Measurements from ENCODE around the gene RXFP2. TPM values are rescaled to one million over a fixed set of nuclear protein-coding genes. Genes with fewer than 3 reads are reported as not detected.

RXFP2 gene
- total and polyA plus RNA-seq, 10 of the 15 experiments (the other 5 are each of a cell fraction or from before 2014, with no cell fraction given) = 0.01 to 0.05 TPM; not detected in 8

DNA sequence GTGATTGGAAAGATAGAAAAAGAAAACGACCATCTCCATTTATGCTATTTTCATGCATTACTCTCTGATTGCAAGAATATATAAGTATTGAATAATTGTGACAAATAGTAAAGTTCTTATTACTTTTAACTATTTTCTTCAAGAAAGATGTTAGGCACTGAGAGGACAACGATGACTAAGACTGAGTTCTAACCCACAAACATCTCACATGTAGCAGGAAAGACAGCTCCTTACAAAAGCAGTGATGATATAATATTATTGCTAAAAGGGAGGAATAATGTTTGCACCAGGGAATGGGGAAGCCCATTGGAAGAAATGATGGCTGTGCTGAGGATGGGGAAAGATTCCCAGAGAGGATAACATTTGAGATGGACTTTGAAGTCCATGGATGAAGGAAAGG is 22.6 kb downstream of the RXFP2 start:
- Histone ChIP-seq H3K27me3 (replicated peaks in 1 of 2; ENCODE audit: control insufficient read depth in 2 of 2, insufficient read depth in 2 of 2, low read length in 1 of 2) (no peaks in the 10 kb centered on the region), H3K9ac (ENCODE audit: control insufficient read depth, insufficient read depth, low read length) (no peak overlapping the region), H3K4me3 (no peak overlapping the region), H2AFZ (ENCODE audit: control insufficient read depth, low read depth, low read length) (no peak overlapping the region), H3K79me2 (ENCODE audit: control insufficient read depth, insufficient read depth, low read length) (no peaks in the 10 kb centered on the region), H3K36me3 (ENCODE audit: control insufficient read depth in 2 of 2, insufficient read depth in 2 of 2, low read length in 1 of 2) (no peaks in the 10 kb centered on the region), H4K20me1 (ENCODE audit: control insufficient read depth, insufficient read depth) (no peaks in the 10 kb centered on the region), H3K27ac (ENCODE audit: control insufficient read depth, insufficient read depth) (no peak overlapping the region), H3K4me2 (ENCODE audit: control insufficient read depth, insufficient read depth) (no peak overlapping the region), H3K9me3 (replicated peaks; ENCODE audit: control insufficient read depth, insufficient read depth, low read length) (no peaks in the 10 kb centered on the region), H3K4me1 (ENCODE audit: control insufficient read depth, insufficient read depth, low read length) (no peaks in the 10 kb centered on the region)
- RAD21 ChIA-PET (ENCODE audit: unreplicated experiment) = no interaction called here
- no peak for ATAC-seq
- no peak for FAIRE-seq
- TF ChIP-seq HDGF (IDR thresholded peaks at IDR 0.05) (no peak), CBFB (IDR thresholded peaks at IDR 0.05; ENCODE audit: low read depth) (no peak), BRCA1 (IDR thresholded peaks at IDR 0.05; ENCODE audit: low read depth, low read length) (no peak), SRF (IDR thresholded peaks at IDR 0.05; ENCODE audit: low read depth in 2 of 2, low read length in 2 of 2) (no peak), FOXK2 (IDR thresholded peaks at IDR 0.05) (no peak), RELA (IDR thresholded peaks at IDR 0.05; ENCODE audit: borderline replicate concordance, partially characterized antibody) (no peak), ETV6 (conservative IDR thresholded peaks at IDR 0.05 in 1 of 2, IDR thresholded peaks at IDR 0.05 in 1 of 2; ENCODE audit: borderline replicate concordance in 1 of 2, low read depth in 1 of 2) (no peak), SREBF1 (IDR thresholded peaks at IDR 0.05; ENCODE audit: low read length) (no peak), EED (IDR thresholded peaks at IDR 0.05; ENCODE audit: low read depth) (no peak), KDM1A (IDR thresholded peaks at IDR 0.05; ENCODE audit: borderline replicate concordance) (no peak), BMI1 (IDR thresholded peaks at IDR 0.05; ENCODE audit: borderline replicate concordance) (no peak), NFYB (IDR thresholded peaks at IDR 0.05; ENCODE audit: insufficient read depth, low read depth, low read length) (no peak), NFYA (IDR thresholded peaks at IDR 0.05; ENCODE audit: borderline replicate concordance, low read depth, low read length) (no peak), E2F8 (IDR thresholded peaks at IDR 0.05; ENCODE audit: low read depth, partially characterized antibody) (no peak)
- TF ChIP-seq, protein P1, sequence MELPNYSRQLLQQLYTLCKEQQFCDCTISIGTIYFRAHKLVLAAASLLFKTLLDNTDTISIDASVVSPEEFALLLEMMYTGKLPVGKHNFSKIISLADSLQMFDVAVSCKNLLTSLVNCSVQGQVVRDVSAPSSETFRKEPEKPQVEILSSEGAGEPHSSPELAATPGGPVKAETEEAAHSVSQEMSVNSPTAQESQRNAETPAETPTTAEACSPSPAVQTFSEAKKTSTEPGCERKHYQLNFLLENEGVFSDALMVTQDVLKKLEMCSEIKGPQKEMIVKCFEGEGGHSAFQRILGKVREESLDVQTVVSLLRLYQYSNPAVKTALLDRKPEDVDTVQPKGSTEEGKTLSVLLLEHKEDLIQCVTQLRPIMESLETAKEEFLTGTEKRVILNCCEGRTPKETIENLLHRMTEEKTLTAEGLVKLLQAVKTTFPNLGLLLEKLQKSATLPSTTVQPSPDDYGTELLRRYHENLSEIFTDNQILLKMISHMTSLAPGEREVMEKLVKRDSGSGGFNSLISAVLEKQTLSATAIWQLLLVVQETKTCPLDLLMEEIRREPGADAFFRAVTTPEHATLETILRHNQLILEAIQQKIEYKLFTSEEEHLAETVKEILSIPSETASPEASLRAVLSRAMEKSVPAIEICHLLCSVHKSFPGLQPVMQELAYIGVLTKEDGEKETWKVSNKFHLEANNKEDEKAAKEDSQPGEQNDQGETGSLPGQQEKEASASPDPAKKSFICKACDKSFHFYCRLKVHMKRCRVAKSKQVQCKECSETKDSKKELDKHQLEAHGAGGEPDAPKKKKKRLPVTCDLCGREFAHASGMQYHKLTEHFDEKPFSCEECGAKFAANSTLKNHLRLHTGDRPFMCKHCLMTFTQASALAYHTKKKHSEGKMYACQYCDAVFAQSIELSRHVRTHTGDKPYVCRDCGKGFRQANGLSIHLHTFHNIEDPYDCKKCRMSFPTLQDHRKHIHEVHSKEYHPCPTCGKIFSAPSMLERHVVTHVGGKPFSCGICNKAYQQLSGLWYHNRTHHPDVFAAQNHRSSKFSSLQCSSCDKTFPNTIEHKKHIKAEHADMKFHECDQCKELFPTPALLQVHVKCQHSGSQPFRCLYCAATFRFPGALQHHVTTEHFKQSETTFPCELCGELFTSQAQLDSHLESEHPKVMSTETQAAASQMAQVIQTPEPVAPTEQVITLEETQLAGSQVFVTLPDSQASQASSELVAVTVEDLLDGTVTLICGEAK (IDR thresholded peaks at IDR 0.05; ENCODE audit: borderline replicate concordance) = no peak
- TF ChIP-seq, protein P2, sequence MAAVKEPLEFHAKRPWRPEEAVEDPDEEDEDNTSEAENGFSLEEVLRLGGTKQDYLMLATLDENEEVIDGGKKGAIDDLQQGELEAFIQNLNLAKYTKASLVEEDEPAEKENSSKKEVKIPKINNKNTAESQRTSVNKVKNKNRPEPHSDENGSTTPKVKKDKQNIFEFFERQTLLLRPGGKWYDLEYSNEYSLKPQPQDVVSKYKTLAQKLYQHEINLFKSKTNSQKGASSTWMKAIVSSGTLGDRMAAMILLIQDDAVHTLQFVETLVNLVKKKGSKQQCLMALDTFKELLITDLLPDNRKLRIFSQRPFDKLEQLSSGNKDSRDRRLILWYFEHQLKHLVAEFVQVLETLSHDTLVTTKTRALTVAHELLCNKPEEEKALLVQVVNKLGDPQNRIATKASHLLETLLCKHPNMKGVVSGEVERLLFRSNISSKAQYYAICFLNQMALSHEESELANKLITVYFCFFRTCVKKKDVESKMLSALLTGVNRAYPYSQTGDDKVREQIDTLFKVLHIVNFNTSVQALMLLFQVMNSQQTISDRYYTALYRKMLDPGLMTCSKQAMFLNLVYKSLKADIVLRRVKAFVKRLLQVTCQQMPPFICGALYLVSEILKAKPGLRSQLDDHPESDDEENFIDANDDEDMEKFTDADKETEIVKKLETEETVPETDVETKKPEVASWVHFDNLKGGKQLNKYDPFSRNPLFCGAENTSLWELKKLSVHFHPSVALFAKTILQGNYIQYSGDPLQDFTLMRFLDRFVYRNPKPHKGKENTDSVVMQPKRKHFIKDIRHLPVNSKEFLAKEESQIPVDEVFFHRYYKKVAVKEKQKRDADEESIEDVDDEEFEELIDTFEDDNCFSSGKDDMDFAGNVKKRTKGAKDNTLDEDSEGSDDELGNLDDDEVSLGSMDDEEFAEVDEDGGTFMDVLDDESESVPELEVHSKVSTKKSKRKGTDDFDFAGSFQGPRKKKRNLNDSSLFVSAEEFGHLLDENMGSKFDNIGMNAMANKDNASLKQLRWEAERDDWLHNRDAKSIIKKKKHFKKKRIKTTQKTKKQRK (IDR thresholded peaks at IDR 0.05; ENCODE audit: low read depth, low read length) = no peak
- DNase-seq (ENCODE audit: low read depth, low spot score) = no peak
- CTCF ChIA-PET = no interaction called here
- POLR2A ChIA-PET = no interaction called here
- WGBS (ENCODE audit: insufficient coverage, insufficient replicate concordance, low lambda C conversion rate, missing lambda C conversion rate) = 0% methylated on average over 2 of the region's 2 CpGs
- BruUV-seq (replicated peaks) = no TSS peak
- in situ Hi-C loops (cut with MboI) (no loop called here), intact Hi-C loops (cut with micrococcal nuclease; ENCODE audit: unreplicated experiment) (no loop called here)
- SMC1A ChIA-PET (ENCODE audit: uncharacterized antibody, unreplicated experiment) = no interaction called here
